Heart left ventricle (tissue), 13 donors: Measurements from ENCODE around the gene STK33.

Experiments used
- CTCF ChIP-seq, 12 donors: fragments of 200-600 bp; sonication (generic) in 4 of 12; IDR thresholded peaks; one replicate each; pipeline versions ENCODE4 v1.5.0 to v1.8.0; 2018 to 2022; ENCODE audit warnings: antibody characterized with exemption in 12 of 12, mild to moderate bottlenecking in 5 of 12
- POLR2A ChIP-seq, 2 donors: fragments of 450-650 bp; IDR thresholded peaks; one replicate each; pipeline ENCODE4 v1.6.1; 2017; ENCODE audit warnings: antibody characterized with exemption in 2 of 2, mild to moderate bottlenecking in 2 of 2, moderate library complexity in 2 of 2
- donor health status: ischemic (EF 13 %, LVEDD 7.1; RV severe dilation, severe dysfunction).
- donor health status: DM: no; HTN: yes; CAD: no.
- donor health status: DM: no; HTN: no; CAD: no.
- donor health status: ischemic (EF 25% LVEDD 6.9; RV normal size, moderate dysfunction).
- donor health status: ischemic (EF 25% LVEDD 5.7; RV mildly dilated, moderate dysfunction).
- donor health status: ischemic (EF 35%, LVEDD 5.7; RV mildly dilated, moderate dysfunction).
- donor health status: nonischemic (EF 11% LVEDD 7.7; RV severe dilation, severe dysfunction).
- donor health status: DM: yes; HTN: yes; CAD: no.
- donor health status: PGD.
- donor health status: ischemic (EF 29% LVEDD 5.4; RV normal size, mild dysfunction).
- donor health status: nonischemic (EF 23%, LVEDD 6.1; RV moderate dilation, normal function).

- peak; percentile 52 to 86 (median 71) for TF ChIP-seq CTCF (IDR thresholded peaks at IDR 0.05)
- no peak for TF ChIP-seq POLR2A (IDR thresholded peaks at IDR 0.05)
Observed at GRCh38 chr11:8566613-8567210, 27.3 kb downstream of the STK33 start.
